SK-N-SH (cell line): ENCODE data around the gene MALT1. TPM values are rescaled to one million over a fixed set of nuclear protein-coding genes. Genes with fewer than 3 reads are reported as not detected.

Source experiments
- CTCF ChIA-PET: fragments of 300-600, 350-600 bp; formaldehyde crosslinking; extraction: SDS; loops from one replicate; lab custom pipeline; 2021; lab: Yijun Ruan, JAX
- POLR2A ChIA-PET: fragments of 350-600 bp; sonication (Branson Sonifier 250); formaldehyde crosslinking; extraction: SDS; loops from one replicate; lab custom pipeline; 2020; ENCODE audit warnings: antibody characterized with exemption, inconsistent platforms; lab: Yijun Ruan, JAX
- DNase-seq: peaks from one replicate; pipeline ENCODE4 v3.0.0; 2012
- H2AFZ ChIP-seq: fragments of 200-600 bp; sonication (generic); 2 replicates; pipeline ENCODE4 v1.8.1; 2016; ENCODE audit warnings: antibody characterized with exemption, mild to moderate bottlenecking, low read depth
- H3F3A ChIP-seq: fragments of 200-600 bp; sonication (generic); replicated peaks from 2 replicates; pipeline ENCODE3; 2016; ENCODE audit warnings: antibody characterized with exemption, mild to moderate bottlenecking; ENCODE audit not compliant: insufficient read depth
- H3K27ac ChIP-seq, 2 experiments: fragments of 200-500 bp in 1 of 2; fragments of 200-600 bp in 1 of 2; sonication (Bioruptor generic) in 1 of 2; sonication (generic), shearing (Covaris generic) in 1 of 2; 2 replicates each; pipeline versions ENCODE4 v1.5.1 to v1.6.1; 2014 to 2016; ENCODE audit warnings: low read depth in 2 of 2, inconsistent platforms in 1 of 2, low read length in 1 of 2, mild to moderate bottlenecking in 1 of 2, mixed read lengths in 1 of 2
- H3K27me3 ChIP-seq: fragments of 200-600 bp; sonication (generic), shearing (Covaris generic); 2 replicates; pipeline ENCODE4 v1.6.1; 2016; ENCODE audit warnings: mixed run types; ENCODE audit not compliant: insufficient read depth
- H3K36me3 ChIP-seq, 2 experiments: fragments of 200-500 bp in 1 of 2; fragments of 200-600 bp in 1 of 2; sonication (Bioruptor generic) in 1 of 2; sonication (generic) in 1 of 2; replicated peaks in 1 of 2; 2 replicates each; pipeline versions ENCODE3 to v1.5.1; 2014 to 2016; ENCODE audit warnings: low read length in 1 of 2, mild to moderate bottlenecking in 1 of 2; ENCODE audit not compliant: insufficient read depth in 2 of 2, control insufficient read depth in 1 of 2
- H3K4me1 ChIP-seq, 2 experiments: fragments of 200-500 bp in 1 of 2; fragments of 200-600 bp in 1 of 2; sonication (Bioruptor generic) in 1 of 2; sonication (generic), shearing (Covaris generic) in 1 of 2; 2 replicates each; pipeline versions ENCODE4 v1.5.1 to v1.6.1; 2014 to 2016; ENCODE audit warnings: low read depth in 1 of 2, low read length in 1 of 2, mixed run types in 1 of 2; ENCODE audit not compliant: insufficient read depth in 2 of 2, control insufficient read depth in 1 of 2
- H3K4me2 ChIP-seq: fragments of 200-600 bp; sonication (generic), shearing (Covaris generic); 2 replicates; pipeline ENCODE4 v1.6.1; 2017; ENCODE audit warnings: mixed run types
- H3K4me3 ChIP-seq, 2 experiments: fragments of 200-500 bp in 1 of 2; fragments of 200-600 bp in 1 of 2; sonication (Bioruptor generic) in 1 of 2; sonication (generic), shearing (Covaris generic) in 1 of 2; 2 replicates each; pipeline versions ENCODE4 v1.5.1 to v1.8.1; 2014 to 2016; ENCODE audit warnings: low read depth in 2 of 2, inconsistent platforms in 1 of 2, low read length in 1 of 2, mild to moderate bottlenecking in 1 of 2, mixed read lengths in 1 of 2, moderate library complexity in 1 of 2
- H3K79me2 ChIP-seq: fragments of 200-600 bp; sonication (generic); 2 replicates; pipeline ENCODE4 v1.8.1; 2017; ENCODE audit warnings: mild to moderate bottlenecking; ENCODE audit not compliant: insufficient read depth
- H3K9ac ChIP-seq: fragments of 200-600 bp; sonication (generic); 2 replicates; pipeline ENCODE4 v1.6.1; 2017; ENCODE audit warnings: mixed run types
- H3K9me2 ChIP-seq: fragments of 200-600 bp; sonication (generic); 2 replicates; pipeline ENCODE4 v1.6.1; 2017; ENCODE audit warnings: mixed run types
- H3K9me3 ChIP-seq: fragments of 200-600 bp; sonication (generic); 2 replicates; pipeline ENCODE4 v1.6.1; 2017; ENCODE audit warnings: mixed run types, mild to moderate bottlenecking, moderate library complexity
- H4K20me1 ChIP-seq: fragments of 200-600 bp; sonication (generic); 2 replicates; pipeline ENCODE4 v1.6.1; 2017; ENCODE audit warnings: mild to moderate bottlenecking, mixed run types; ENCODE audit not compliant: insufficient read depth
- CHD2 ChIP-seq: fragments of 150-350 bp; IDR thresholded peaks from 2 replicates; pipeline ENCODE4 v1.6.1; 2018; ENCODE audit warnings: low read length; ENCODE audit not compliant: partially characterized antibody
- ELF1 ChIP-seq: IDR thresholded peaks from 2 replicates; pipeline ENCODE4 v1.4.0; 2012
- EP300 ChIP-seq, 2 experiments: IDR thresholded peaks; 2 replicates each; pipeline versions ENCODE4 v1.4.0 to v1.6.1; 2012; ENCODE audit warnings: borderline replicate concordance in 1 of 2, low read depth in 1 of 2, low read length in 1 of 2
- EZH2phosphoT487 ChIP-seq: fragments of 200-600 bp; sonication (generic); IDR thresholded peaks from 2 replicates; pipeline ENCODE4 v1.6.1; 2017; ENCODE audit warnings: low read depth, mixed run types, mild to moderate bottlenecking, antibody characterized with exemption, moderate library complexity, borderline replicate concordance
- FOXJ3 ChIP-seq: sonication (generic); formaldehyde crosslinking; IDR thresholded peaks from 2 replicates; pipeline ENCODE4 v1.5.1; 2020; ENCODE audit warnings: mild to moderate bottlenecking, missing genetic modification reagents
- FOXM1 ChIP-seq: IDR thresholded peaks from 2 replicates; pipeline ENCODE4 v1.4.0; 2012; ENCODE audit warnings: low read depth, mild to moderate bottlenecking
- GABPA ChIP-seq: IDR thresholded peaks from 2 replicates; pipeline ENCODE4 v1.4.0; 2012; ENCODE audit warnings: low read depth, mild to moderate bottlenecking
- IRF3 ChIP-seq: fragments of 150-350 bp; IDR thresholded peaks from 2 replicates; pipeline ENCODE4 v1.6.1; 2016; ENCODE audit warnings: mild to moderate bottlenecking, low read depth, low read length
- JUND ChIP-seq: IDR thresholded peaks from 2 replicates; pipeline ENCODE4 v1.4.0; 2012
- MEF2A ChIP-seq: IDR thresholded peaks from 2 replicates; pipeline ENCODE4 v1.4.0; 2012; ENCODE audit warnings: low read depth, borderline replicate concordance
- MXI1 ChIP-seq: IDR thresholded peaks from 2 replicates; pipeline ENCODE4 v1.6.1; 2012; ENCODE audit warnings: mild to moderate bottlenecking, low read depth, low read length, improper control_type of control experiment
- RXRA ChIP-seq: IDR thresholded peaks from 2 replicates; pipeline ENCODE4 v1.4.0; 2012; ENCODE audit warnings: low read depth, mild to moderate bottlenecking, borderline replicate concordance
- SMC3 ChIP-seq: IDR thresholded peaks from 2 replicates; pipeline ENCODE4 v1.6.1; 2012; ENCODE audit warnings: low read depth, low read length, improper control_type of control experiment
- TCF12 ChIP-seq: IDR thresholded peaks from 2 replicates; pipeline ENCODE4 v1.4.0; 2012
- TEAD4 ChIP-seq: IDR thresholded peaks from 2 replicates; pipeline ENCODE4 v1.4.0; 2012; ENCODE audit warnings: mild to moderate bottlenecking, borderline replicate concordance; ENCODE audit not compliant: insufficient read depth
- WGBS: methylation state at CpG from one replicate; pipeline ENCODE4 v1.1.6; 2017; ENCODE audit warnings: low lambda C conversion rate; 5-methylcytosine and 5-hydroxymethylcytosine counted together
- polyA plus RNA-seq, 3 experiments: library from polyadenylated mRNA; depleted of rRNA; stranded (reverse); fragments of >200 nt; gene quantifications; 2 replicates each; pipeline ENCODE4 v1.2.3, GENCODE V29; 2012
- TF ChIP-seq, protein P1 (sequence below): IDR thresholded peaks from 2 replicates; pipeline ENCODE4 v1.4.0; 2012; ENCODE audit warnings: low read depth, borderline replicate concordance
- TF ChIP-seq, protein P2 (sequence below): fragments of 200-600 bp; sonication (generic); IDR thresholded peaks from 2 replicates; pipeline ENCODE4 v1.6.1; 2017; ENCODE audit warnings: antibody characterized with exemption, mild to moderate bottlenecking, moderate library complexity
- TF ChIP-seq, protein P3 (sequence below): fragments of 150-350 bp; IDR thresholded peaks from 2 replicates; pipeline ENCODE4 v1.6.1; 2017; ENCODE audit warnings: antibody characterized with exemption, low read length, low read depth, borderline replicate concordance
- TF ChIP-seq, protein P4 (sequence below): IDR thresholded peaks from 2 replicates; pipeline ENCODE4 v1.4.0; 2012; ENCODE audit warnings: low read depth

MALT1 gene
- polyA plus RNA-seq, 1 of the 3 experiments (the other 2 are of a cell fraction), result 6.6 TPM

GRCh38 chr18:58638441-58638840 lies 32.8 kb upstream of the MALT1 start (continued):
- TF ChIP-seq ELF1, result no peak
- TF ChIP-seq, protein P1, sequence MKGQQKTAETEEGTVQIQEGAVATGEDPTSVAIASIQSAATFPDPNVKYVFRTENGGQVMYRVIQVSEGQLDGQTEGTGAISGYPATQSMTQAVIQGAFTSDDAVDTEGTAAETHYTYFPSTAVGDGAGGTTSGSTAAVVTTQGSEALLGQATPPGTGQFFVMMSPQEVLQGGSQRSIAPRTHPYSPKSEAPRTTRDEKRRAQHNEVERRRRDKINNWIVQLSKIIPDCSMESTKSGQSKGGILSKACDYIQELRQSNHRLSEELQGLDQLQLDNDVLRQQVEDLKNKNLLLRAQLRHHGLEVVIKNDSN, result no peak
- no peak for TF ChIP-seq CHD2
- no peak for TF ChIP-seq TCF12
- no peak for TF ChIP-seq MXI1
- TF ChIP-seq, all 33 proteins: peak for 0

DNA sequence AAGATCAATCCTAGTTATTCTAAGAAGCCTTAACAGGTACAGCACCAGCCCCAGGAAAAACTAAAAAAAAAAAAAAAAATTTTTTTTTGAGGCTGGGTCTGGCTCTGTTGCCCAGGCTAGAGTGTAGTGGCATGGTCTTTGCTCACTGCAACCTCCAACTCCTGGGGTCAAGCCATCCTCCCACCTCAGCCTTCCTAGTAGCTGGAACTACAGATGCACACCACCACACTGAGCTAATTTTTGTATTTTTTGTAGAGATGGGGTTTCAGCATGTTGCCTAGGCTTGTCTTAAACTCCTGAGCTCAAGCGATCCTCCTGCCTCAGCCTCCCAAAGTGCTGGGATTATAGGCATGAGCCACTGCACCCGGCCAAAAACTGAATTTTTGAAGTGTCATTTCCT lies 32.0 kb upstream of the MALT1 start:
- Histone ChIP-seq H3K9me2 (no peaks in the 10 kb centered on the region), H3F3A (no peaks in the 10 kb centered on the region), H3K79me2 (no peaks in the 10 kb centered on the region), H3K9ac (no peak overlapping the region), H3K9me3 (no peaks in the 10 kb centered on the region), H3K4me3 (no peak overlapping the region), H3K4me1 (peaks cover 0 to 18% of the 10 kb centered on the region in 2 experiments; a peak in 1 of 4 replicates), H3K36me3 (no peaks in the 10 kb centered on the region), H4K20me1 (no peaks in the 10 kb centered on the region), H3K27me3 (no peaks in the 10 kb centered on the region), H3K27ac (no peak overlapping the region), H3K4me2 (no peak overlapping the region), H2AFZ (no peak overlapping the region)
- TF ChIP-seq FOXM1, result no peak
- TF ChIP-seq, protein P1, result no peak
- no peak for TF ChIP-seq EZH2phosphoT487
- TF ChIP-seq, protein P2, sequence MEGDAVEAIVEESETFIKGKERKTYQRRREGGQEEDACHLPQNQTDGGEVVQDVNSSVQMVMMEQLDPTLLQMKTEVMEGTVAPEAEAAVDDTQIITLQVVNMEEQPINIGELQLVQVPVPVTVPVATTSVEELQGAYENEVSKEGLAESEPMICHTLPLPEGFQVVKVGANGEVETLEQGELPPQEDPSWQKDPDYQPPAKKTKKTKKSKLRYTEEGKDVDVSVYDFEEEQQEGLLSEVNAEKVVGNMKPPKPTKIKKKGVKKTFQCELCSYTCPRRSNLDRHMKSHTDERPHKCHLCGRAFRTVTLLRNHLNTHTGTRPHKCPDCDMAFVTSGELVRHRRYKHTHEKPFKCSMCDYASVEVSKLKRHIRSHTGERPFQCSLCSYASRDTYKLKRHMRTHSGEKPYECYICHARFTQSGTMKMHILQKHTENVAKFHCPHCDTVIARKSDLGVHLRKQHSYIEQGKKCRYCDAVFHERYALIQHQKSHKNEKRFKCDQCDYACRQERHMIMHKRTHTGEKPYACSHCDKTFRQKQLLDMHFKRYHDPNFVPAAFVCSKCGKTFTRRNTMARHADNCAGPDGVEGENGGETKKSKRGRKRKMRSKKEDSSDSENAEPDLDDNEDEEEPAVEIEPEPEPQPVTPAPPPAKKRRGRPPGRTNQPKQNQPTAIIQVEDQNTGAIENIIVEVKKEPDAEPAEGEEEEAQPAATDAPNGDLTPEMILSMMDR, result no peak
- TF ChIP-seq TEAD4, result no peak
- TF ChIP-seq, protein P3, sequence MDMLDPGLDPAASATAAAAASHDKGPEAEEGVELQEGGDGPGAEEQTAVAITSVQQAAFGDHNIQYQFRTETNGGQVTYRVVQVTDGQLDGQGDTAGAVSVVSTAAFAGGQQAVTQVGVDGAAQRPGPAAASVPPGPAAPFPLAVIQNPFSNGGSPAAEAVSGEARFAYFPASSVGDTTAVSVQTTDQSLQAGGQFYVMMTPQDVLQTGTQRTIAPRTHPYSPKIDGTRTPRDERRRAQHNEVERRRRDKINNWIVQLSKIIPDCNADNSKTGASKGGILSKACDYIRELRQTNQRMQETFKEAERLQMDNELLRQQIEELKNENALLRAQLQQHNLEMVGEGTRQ, result no peak
- TF ChIP-seq RXRA, result no peak
- TF ChIP-seq JUND, result no peak
- no peak for TF ChIP-seq ELF1
- no peak for TF ChIP-seq EP300 (IDR thresholded peaks at IDR 0.05; ENCODE audit: borderline replicate concordance in 1 of 2, low read depth in 1 of 2, low read length in 1 of 2)
- TF ChIP-seq GABPA, result no peak
- TF ChIP-seq IRF3, result no peak
- no peak for TF ChIP-seq FOXJ3 (CRISPR knock-in tag)
- no peak for TF ChIP-seq TCF12
- no peak for TF ChIP-seq SMC3
- TF ChIP-seq, protein P4, sequence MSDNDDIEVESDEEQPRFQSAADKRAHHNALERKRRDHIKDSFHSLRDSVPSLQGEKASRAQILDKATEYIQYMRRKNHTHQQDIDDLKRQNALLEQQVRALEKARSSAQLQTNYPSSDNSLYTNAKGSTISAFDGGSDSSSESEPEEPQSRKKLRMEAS, result no peak
- no peak for TF ChIP-seq CHD2
- TF ChIP-seq MXI1, result no peak
- no peak for TF ChIP-seq MEF2A
- WGBS, result 92% methylated on average over 2 of the region's 2 CpGs
- ChIA-PET CTCF (no interaction called here), POLR2A (no interaction called here)
- DNase-seq, result no peak
